Right renal pelvis (tissue), 4 donors: Measurements from ENCODE around the gene MAML2. TPM values are rescaled to one million over a fixed set of nuclear protein-coding genes. Genes with fewer than 3 reads are reported as not detected.

Source experiments
- DNase-seq, 4 donors: peaks; one replicate each; pipeline ENCODE4 v3.0.0-alpha.2; 2013; ENCODE audit warnings: low read depth in 4 of 4, low spot score in 3 of 4, missing footprints in 1 of 4
- polyA plus RNA-seq, 4 donors: library from polyadenylated mRNA; unstranded; fragments of 120-200 nt; gene quantifications; one replicate each; pipeline ENCODE4 v1.2.1, GENCODE V29; 2013; ENCODE audit not compliant: insufficient read length in 4 of 4

MAML2 gene
- polyA plus RNA-seq, 4 donors = 28.0 to 34.9 (median 33.1) TPM

DNA sequence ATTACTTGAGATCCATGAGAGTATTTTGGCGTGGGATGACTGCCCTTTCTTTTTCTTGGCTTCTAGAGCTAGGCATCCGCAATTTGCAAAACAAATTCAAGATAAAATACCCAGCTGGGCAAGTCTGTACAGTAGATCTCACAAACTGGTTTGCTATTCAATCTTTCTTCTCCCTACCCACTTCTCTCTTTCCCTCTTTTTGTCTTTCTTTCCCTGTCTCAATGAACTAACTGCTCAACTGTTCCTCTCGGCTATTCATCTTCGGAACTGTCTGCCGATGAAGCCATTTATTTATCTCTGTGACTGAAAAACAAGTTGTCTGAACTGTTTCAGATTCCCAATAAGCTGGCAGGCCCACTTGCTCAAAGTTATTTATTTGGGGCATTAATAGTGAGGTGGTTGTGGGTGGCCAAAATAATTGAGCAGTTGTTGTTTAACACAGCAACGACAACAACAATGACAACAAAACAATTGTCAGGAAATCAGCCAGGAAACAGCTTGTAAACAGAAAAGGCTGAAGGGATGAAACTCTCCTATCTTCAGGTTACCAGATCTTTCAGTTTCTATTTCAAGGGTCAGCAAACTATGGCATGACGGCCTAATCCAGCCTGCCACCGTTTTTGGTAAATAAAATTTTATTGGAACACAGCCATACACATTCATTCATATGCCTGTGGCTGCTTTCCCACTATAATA is 343.1 kb downstream of the MAML2 start:
- DNase-seq = no peak

DNA sequence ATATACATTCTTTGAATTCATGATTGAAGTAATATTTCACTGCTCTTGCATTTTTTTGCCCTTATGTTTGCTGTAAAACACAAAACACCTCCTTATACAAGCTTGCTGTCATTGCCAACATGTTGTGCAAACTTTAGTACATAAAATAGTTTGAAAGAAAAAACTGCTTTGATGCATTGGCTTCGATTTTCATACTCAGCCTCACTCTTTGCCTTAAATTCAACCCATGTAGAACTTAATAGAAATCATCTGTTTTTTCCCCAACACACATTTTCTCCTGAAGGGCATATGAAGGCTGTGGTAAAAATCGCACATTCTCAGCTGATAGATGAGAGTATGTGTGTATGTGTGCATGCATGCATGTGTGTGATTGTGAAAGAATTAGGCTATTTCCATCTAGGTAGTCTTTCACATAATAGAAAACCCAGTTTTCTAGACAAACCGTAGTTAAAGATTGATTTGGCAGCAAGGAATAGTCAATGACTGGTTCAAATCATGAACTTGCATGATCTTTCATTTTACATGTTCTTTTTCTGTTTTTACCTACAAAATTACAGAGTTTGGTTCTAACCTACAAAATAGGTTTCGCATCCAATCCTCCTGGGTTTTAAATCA is 346.3 kb downstream of the MAML2 start:
- no peak for DNase-seq

DNA sequence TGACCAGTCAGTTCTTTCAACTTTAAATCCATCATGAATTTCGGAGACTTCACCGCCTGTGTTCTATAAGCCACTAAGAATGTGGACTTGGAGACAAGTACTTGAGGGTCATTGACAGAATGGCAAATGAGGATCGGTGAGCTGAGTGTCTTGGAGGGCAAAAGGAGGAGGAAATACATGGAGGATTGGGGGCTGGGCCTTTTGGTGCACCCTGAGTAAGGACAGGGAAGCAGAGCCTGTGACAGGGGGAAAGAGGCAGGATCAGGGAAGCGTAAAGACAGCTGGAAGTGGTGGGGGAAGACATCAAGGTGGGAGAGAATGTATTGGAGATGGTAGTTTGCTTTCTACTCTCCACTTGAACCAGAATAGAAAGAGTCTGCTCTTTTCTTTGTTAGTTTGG is 348.7 kb downstream of the MAML2 start:
- DNase-seq = no peak

DNA sequence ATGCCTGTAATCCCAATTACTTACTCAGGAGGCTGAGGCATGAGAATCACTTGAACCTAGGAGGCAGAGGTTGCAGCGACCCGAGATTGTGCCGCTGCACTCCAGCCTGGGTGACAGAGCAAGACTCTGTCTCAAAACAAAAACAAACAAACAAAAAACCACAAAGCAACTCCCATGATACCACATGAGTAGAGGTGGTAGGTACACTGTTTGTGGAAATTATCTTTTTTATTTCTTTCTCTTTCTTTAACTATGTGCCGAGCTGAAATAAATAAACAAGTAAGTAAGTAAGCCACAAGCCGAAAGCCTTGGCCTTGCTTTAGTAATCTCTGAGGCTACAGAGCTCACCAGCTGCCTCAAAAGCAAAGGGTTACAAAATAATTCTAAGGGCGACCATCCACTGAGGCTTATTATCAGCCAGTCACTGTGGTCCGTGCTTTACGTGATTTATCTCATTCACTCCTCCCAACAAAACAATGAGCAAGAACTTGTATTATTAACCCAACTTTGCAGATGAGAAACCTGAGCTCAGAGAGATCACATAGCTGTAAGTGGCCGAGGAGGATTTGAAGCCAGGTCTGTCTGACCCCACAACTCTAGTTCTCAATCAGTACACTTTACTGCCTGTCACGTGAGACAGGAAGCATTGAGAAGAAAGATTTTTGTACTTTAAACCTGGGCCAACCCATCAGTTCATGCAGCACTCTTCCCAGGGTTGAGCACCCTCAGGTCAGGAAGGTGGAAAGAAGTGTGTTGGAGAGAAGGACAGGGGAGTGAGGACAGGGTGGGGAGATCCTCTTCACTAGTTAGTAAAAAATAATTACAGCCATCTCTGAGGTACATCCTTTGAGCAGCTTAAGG is 349.3 kb downstream of the MAML2 start:
- no peak for DNase-seq

DNA sequence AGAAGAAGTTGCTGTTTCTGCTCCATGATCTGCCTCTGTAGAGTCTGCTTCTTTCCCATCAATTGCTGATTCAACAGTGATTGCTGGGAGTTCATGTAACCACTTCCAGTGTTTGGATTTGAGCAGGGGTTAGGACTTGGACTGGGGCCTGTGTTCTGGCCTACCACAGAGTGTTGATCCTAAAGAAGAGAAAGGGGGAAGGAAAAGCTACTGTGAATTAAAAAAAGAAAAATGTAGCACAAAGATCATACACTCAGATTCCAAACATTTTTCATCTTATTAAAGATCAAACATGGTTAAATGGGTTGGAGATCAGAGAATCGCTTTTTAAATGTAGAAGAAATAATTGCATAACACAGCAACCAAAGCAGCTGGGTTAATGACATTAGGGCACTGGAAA is 351.4 kb downstream of the MAML2 start:
- no peak for DNase-seq

DNA sequence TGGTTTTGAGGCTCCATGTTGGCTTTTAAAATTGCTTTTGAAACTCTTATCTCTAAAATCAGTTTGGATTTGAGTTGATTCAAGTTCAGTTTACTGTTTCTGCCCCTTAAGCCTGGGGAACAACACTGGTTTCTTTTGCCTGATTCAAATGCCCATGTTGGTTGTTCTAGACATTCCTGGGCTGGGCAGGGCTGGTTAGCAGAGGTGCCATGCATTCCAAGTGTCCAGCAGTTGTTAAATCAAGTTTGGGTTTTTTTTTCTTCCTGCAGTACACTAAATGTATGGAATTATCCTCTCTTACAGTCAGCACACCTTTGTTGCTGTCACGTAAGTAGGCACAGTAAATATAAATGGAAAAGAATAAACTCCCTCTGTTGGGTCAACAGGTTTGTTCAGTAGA is 351.9 kb downstream of the MAML2 start:
- no peak for DNase-seq

DNA sequence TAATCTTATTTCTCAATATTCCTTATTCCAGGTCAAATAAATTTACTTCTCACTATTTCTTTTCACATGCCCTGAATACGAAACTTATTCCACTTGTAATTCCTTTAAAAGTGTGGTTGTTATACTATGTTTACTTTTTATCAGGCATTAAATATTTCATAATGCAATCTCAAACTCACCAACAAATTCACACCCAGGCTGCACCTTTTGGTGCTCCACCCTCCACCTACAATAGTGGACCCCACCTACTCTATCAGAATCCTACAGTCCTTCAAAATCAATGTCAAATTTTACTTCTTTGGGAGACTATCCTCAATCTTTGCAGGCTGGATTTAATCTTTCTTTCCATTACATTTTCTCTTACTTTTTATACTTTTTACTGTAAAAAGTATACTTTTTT is 353.2 kb downstream of the MAML2 start:
- DNase-seq = no peak

DNA sequence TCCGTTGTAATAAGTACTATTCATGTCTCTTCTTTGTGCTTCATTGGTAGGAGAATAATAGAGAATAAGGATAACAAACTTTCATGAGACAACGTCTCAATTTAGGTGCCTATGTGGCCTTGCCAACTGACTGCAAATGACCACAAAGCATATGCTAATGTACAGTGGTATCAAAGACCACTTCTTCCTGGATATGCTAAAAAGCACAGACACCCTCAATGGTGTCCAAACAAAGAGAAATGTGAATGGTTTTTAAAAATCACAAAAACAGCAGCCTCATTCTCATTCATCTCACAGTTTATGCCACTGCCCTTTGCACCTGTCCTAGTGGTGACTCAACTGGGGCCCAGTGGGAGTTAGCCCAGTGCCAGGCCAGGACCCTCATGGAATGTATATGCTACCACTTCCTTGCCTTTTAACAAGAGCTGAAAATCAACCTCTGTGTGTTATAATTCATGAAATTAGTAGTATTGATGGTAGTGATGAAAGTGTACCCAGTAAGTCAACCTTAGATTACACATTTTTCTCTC is 353.9 kb downstream of the MAML2 start:
- DNase-seq = no peak

DNA sequence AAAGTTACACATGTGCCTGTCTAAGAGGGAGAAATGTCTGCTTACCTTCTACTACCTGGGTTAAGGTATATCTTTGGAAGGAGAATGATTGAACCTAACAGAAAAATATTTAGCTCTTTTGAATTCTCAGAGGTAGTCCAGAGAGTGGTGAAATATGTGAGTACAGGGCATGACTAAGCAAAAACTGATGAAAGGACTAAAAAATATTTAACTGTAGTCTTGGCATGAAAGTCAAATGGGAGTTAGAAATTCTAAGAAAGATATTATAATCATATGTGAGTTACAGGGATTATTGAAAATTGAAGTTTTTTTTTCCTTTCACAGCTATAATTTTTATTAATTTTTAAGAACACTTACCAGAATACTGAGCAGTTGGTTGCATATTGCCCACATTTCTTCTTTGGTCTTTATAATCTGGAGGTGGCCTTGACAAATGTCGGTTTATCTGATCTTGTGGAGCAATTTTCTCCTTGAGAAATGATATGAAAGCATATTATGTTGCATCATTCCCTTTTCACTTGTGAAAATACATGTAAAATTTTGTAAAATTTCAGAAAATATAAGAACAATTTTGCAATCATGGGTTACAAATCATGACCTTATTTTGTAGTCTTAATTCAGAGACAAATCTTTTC is 357.7 kb downstream of the MAML2 start:
- no peak for DNase-seq

DNA sequence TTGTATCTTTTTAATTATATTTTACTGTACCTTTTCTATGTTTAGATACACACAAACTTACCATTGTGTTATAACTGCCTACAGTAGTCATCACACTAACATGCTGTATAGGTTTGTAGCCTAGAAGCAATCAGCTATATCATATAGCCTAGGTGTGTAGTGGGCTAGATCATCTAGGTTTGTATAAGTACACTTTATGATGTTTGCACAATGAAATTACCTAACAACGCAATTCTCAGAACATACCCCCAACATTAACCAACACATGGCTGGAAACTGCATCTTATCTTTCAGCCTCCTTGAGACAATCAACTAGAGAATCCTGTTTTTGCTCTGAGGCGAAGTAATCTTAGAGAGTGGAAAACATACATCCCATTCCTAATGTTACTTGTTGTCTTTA is 358.9 kb downstream of the MAML2 start:
- DNase-seq = no peak

DNA sequence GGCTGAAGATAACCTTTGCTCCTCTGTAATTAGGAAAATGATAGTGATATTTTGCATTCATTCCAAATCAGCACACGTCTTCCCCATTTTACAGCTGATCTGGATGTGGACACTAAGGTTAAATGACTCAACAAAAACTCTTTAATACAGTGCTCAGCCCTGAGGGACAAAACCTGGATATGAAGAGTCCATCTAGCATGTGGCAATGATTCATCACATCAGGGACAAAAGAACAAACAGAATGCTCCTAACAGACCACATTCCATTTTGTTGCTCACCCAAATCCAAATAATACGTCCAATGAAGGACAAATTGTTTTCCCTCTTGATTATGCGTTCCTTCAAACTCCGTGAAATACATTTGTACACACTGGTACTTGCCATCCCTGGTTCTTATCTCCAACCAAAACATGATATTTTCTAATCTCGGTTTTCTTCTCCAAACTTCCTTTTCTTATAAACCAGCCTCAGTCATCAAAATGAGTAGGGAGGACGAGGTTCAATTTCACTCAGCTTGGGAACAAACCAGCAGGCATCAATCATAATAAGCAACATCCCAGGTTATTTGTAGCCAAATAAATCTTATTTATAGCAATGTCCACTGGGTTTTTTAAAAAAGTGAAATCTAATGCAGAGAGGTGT is 365.3 kb downstream of the MAML2 start:
- DNase-seq = no peak

DNA sequence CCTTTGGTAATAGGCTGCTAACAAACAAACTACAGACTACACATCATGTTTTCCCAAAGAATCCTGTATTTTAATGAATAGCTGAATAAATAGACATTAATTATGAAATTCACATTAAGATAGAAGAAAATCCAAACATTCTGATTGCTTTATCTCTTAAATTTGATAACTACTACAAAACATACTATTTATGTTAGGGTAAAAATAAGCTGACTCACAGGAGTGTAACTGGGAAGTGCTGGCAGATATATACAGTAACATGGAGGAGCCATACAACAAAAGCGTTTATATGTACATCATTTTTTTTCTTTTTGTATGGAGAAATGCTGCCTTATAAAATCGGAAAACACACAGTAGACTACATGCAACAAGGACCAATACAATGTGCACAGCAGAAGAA is 366.4 kb downstream of the MAML2 start:
- no peak for DNase-seq

DNA sequence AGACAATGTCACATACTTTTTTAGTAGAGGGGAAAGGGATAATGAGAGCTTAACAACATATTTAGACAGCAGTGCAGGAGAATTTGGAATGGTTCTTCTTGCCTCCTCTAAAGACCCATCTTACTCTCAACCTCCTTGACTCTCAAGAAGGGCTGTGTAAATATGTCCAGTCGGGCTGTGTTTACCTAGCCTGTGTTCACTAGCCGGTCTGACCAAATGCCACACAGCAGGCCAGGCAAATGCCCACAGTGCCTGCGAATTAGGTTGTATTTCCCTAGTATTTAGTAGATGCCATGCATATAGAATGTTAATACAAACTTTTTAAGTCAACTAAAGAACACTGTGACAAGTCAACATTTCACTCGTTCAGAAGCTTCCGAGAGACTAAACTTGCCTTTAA is 367.7 kb downstream of the MAML2 start:
- no peak for DNase-seq

DNA sequence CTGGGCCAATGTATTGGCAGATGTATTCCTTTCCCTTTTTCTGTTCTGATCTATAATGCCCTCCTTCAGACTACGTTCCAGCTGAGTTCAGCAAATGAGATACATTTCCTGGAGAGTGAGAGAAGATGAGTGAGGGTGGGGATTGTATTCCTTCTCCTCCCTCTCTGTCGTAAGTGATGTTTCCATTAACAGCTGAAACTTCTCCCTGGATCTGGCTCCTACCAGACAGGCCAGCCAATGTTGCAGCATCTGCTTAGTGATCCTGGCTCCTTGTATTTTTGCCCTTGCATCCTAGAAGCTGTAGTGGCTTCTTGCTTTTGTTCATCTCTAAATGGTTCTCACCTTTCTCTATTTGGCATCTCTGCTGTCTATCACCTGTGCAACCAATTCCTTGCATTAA is 370.9 kb downstream of the MAML2 start:
- DNase-seq = no peak

DNA sequence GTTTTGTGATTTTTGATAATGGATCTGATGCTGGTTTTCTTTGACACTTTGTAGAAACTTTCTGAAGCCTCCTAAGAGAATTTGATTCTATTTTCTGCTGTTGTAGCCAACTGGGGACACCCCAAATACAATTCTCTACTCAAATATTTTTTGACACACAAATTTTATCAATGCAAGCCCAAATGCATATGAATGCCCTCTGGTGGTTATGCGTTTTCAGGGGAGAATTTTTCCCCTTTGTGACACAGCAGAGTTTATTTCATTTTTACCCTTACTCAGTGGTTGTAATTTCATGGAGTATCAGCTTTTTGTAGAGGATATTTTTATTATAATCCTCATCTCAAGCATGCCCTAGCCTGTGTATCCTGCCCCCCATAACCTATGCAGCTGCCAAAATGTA is 374.4 kb downstream of the MAML2 start:
- no peak for DNase-seq

DNA sequence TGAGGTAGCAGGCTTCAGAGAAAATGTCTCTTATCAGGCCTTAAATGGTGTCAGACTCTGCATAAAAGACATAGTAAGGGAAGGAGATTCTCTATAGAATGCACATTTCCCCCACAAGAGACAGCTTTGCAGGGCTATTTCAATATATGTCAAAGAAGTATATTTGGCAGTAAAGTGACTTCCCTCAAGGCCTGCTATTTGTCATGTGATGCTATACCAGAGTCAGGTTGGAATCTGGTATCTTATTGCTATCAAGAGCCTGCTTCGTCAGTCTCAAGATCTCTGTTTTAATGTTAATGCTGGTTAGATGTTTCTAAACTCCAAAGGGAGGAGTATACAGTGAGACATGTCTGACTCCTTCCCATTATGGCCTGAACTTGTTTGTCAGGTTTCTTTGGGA is 378.7 kb downstream of the MAML2 start:
- DNase-seq = no peak

DNA sequence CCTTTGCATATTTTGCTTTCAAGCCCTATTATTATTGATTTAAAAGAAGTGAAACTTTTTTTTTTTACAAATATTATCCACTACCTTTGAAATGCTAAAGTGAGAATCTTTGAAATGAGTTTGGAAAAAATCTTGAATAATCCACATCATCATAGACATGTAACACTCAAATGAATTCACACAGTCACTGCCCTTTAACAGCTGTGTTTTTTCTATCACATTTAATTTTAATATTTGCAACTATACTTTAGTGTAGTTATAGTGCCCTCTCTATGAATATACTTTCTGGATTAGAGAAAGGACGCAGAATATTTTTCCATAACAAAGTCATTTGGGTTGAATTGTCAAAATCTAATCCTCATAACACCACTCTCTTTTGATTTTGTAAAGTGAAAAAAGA is 381.2 kb downstream of the MAML2 start:
- DNase-seq = no peak

DNA sequence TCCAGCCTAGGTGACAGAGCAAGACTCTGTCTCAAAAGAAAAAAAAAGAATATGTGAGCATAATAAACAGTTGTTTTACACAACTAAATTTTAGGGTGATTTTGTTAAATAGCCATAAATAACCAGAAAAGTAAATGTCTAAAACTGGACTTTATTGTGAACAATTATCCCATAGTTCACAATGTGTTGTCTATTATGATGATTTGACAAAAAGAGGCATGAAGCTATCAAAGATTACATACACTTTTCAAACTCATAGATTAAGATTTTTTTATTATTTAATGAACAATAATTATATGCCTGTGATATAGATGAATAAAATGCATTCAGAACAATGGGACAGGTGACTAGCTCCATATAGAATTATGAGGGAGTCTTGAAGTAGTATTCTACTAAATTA is 392.1 kb downstream of the MAML2 start:
- no peak for DNase-seq

DNA sequence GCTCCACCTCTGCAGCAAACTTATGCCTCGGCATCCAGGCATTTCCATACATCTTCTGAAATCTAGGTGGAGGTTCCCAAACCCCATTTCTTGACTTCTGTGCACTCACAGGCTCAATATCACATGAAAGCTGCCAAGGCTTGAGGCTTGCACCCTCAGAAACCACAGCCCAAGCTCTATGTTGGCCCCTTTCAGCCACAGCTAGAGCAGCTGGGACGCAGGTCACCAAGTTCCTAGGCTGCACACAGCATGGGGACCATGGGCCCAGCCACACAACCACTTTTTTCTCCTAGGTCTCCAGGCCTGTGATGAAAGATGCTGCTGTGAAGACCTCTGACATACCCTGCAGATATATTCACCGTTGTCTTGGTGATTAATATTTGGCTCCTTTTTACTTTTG is 394.4 kb downstream of the MAML2 start:
- DNase-seq = no peak

DNA sequence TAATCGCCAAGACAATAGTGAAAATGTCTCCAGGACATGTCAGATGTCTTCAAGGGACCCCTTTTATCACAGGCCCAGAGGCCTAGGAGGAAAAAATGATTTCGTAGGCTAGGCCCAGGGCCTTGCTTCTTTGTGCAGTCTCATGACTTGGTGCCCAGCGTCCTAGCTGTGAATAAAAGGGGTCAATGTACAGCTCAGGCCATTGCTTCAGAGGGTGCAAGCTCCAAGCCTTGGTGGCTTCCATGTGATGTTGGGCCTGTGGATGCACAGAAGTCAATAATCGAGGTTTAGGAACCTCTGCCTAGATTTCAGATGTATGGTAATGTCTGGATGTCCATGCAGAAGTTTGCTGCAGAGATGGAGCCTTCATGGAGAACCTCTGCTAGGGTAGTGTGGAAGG is 398.4 kb downstream of the MAML2 start:
- no peak for DNase-seq

DNA sequence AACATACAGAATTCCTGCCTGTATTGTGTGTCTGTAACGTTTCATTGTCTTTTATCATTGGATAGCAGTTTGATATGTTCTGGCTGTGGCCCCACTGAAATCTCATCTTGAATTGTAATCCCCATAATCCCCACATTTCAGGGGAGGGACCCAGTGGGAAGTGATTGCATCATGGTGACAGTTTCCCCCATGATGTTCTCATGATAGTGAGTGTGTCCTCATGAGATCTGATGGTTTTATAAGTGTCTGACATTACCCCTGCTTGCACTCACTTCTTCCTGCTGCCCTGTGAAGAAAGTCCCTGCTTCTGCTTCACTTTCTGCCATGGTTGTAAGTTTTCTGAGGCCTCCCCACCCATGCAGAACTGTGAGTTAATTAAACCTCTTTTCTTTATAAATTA is 399.4 kb downstream of the MAML2 start:
- DNase-seq = no peak
